K562 (cell line): ENCODE results near the gene ITPR1. TPM values are rescaled to one million over a fixed set of nuclear protein-coding genes. Genes with fewer than 3 reads are reported as not detected.

Experiments used
- ESRRB ChIP-seq: fragments of 250-450 bp; sonication (Bioruptor Pico); IDR thresholded peaks from 2 replicates; pipeline ENCODE4 v1.5.0; 2020; ENCODE audit warnings: mild to moderate bottlenecking, moderate library complexity, borderline replicate concordance
- FOXP1 ChIP-seq: sonication (generic); formaldehyde crosslinking; IDR thresholded peaks from 2 replicates; pipeline ENCODE4 v1.8.0; 2022; ENCODE audit warnings: mild to moderate bottlenecking, missing genetic modification reagents
- GTF2F1 ChIP-seq: IDR thresholded peaks from 2 replicates; pipeline ENCODE4 v1.6.1; 2011; ENCODE audit warnings: low read depth, low read length, improper control_type of control experiment
- HEY1 ChIP-seq: fragments of 250-450 bp; sonication (Bioruptor Pico); IDR thresholded peaks from 2 replicates; pipeline ENCODE4 v1.5.0; 2020; ENCODE audit warnings: mild to moderate bottlenecking, moderate library complexity, borderline replicate concordance
- KAT7 ChIP-seq: sonication (generic); formaldehyde crosslinking; IDR thresholded peaks from 2 replicates; pipeline ENCODE4 v1.8.0; 2022; ENCODE audit warnings: missing genetic modification reagents, mild to moderate bottlenecking, borderline replicate concordance
- MCM7 ChIP-seq, 2 experiments: fragments of 450-650 bp; IDR thresholded peaks; 2 replicates each; pipeline ENCODE4 v1.6.1; 2016 to 2018
- MTA1 ChIP-seq: fragments of 450-650 bp; IDR thresholded peaks from 2 replicates; pipeline ENCODE4 v1.6.1; 2017; ENCODE audit warnings: borderline replicate concordance
- NBN ChIP-seq: fragments of 450-650 bp; IDR thresholded peaks from 2 replicates; pipeline ENCODE4 v1.6.1; 2016; ENCODE audit warnings: low read depth, mild to moderate bottlenecking
- NCOA2 ChIP-seq, 2 experiments: fragments of 450-650 bp; IDR thresholded peaks; 2 replicates each; pipeline ENCODE4 v1.6.1; 2018; ENCODE audit warnings: mild to moderate bottlenecking in 2 of 2, moderate library complexity in 1 of 2; ENCODE audit not compliant: partially characterized antibody in 2 of 2
- TBP ChIP-seq: optimal IDR thresholded peaks from 2 replicates; pipeline ENCODE3; 2011; ENCODE audit warnings: low read depth, low read length, improper control_type of control experiment
- TCF3 ChIP-seq: sonication (generic); formaldehyde crosslinking; IDR thresholded peaks from 2 replicates; pipeline ENCODE4 v1.4.0; 2020; ENCODE audit warnings: mild to moderate bottlenecking, missing genetic modification reagents
- TCF7L2 ChIP-seq: fragments of 150-350 bp; IDR thresholded peaks from 2 replicates; pipeline ENCODE4 v1.6.1; 2016; ENCODE audit warnings: low read depth, mild to moderate bottlenecking, low read length, moderate library complexity
- TFAP4 ChIP-seq: sonication (generic); formaldehyde crosslinking; IDR thresholded peaks from 2 replicates; pipeline ENCODE4 v1.8.0; 2022; ENCODE audit warnings: missing genetic modification reagents, mild to moderate bottlenecking, moderate library complexity, borderline replicate concordance
- VEZF1 ChIP-seq: fragments of 200-800 bp; sonication (Bioruptor generic); IDR thresholded peaks from 2 replicates; pipeline ENCODE4 v1.6.1; 2017; ENCODE audit warnings: missing genetic modification characterization, missing compliant biosample characterization
- ZNF717 ChIP-seq: fragments of 250-450 bp; sonication (Bioruptor Pico); IDR thresholded peaks from 2 replicates; pipeline ENCODE4 v1.5.0; 2021
- polyA plus RNA-seq, 8 experiments: library from polyadenylated mRNA; depleted of rRNA in 4 of 8; stranded (reverse) in 5 of 8; unstranded in 3 of 8; fragments of >200 nt; fragmentation: Nextera tagmentation in 2 of 8; fragmentation: Illumina TruSeq in 1 of 8; extraction: Ambion mirVana in 2 of 8; extraction: Trizol in 1 of 8; gene quantifications; 2 replicates each; pipeline versions ENCODE4 v1.2.1 to v1.2.3, GENCODE V29; 2011 to 2014; ENCODE audit warnings: inconsistent platforms in 1 of 8, missing spikeins in 1 of 8
- total RNA-seq, 7 experiments: library from RNA; depleted of rRNA in 6 of 7; stranded (reverse); fragments of >200 nt in 6 of 7; fragmentation: Illumina TruSeq in 2 of 7; extraction: Trizol in 2 of 7; gene quantifications; 2 replicates each; pipeline versions ENCODE4 v1.2.1 to v1.2.3, GENCODE V29; 2011 to 2021; ENCODE audit warnings: low replicate concordance in 1 of 7
- TF ChIP-seq, protein P1 (sequence below): sonication (generic); formaldehyde crosslinking; IDR thresholded peaks from 2 replicates; pipeline ENCODE4 v1.8.1; 2023; ENCODE audit warnings: missing genetic modification reagents, mild to moderate bottlenecking, borderline replicate concordance
- TF ChIP-seq, protein P2 (sequence below): fragments of 250-450 bp; sonication (Bioruptor Pico); IDR thresholded peaks from 2 replicates; pipeline ENCODE4 v1.4.0; 2020; ENCODE audit warnings: mild to moderate bottlenecking, moderate library complexity

ITPR1 gene
- total and polyA plus RNA-seq, 9 of the 15 experiments (the other 6 are each of a cell fraction or from before 2014, with no cell fraction given), result 22.4 to 40.0 (median 27.4) TPM

- peak; percentile 48 for TF ChIP-seq TBP
- no peak for TF ChIP-seq TCF7L2
- no peak for TF ChIP-seq NCOA2 (IDR thresholded peaks at IDR 0.05; ENCODE audit: partially characterized antibody in 2 of 2)
- no peak for TF ChIP-seq MTA1
- TF ChIP-seq VEZF1, result no peak
- TF ChIP-seq TCF3, result no peak
- no peak for TF ChIP-seq HEY1
- TF ChIP-seq, protein P1, sequence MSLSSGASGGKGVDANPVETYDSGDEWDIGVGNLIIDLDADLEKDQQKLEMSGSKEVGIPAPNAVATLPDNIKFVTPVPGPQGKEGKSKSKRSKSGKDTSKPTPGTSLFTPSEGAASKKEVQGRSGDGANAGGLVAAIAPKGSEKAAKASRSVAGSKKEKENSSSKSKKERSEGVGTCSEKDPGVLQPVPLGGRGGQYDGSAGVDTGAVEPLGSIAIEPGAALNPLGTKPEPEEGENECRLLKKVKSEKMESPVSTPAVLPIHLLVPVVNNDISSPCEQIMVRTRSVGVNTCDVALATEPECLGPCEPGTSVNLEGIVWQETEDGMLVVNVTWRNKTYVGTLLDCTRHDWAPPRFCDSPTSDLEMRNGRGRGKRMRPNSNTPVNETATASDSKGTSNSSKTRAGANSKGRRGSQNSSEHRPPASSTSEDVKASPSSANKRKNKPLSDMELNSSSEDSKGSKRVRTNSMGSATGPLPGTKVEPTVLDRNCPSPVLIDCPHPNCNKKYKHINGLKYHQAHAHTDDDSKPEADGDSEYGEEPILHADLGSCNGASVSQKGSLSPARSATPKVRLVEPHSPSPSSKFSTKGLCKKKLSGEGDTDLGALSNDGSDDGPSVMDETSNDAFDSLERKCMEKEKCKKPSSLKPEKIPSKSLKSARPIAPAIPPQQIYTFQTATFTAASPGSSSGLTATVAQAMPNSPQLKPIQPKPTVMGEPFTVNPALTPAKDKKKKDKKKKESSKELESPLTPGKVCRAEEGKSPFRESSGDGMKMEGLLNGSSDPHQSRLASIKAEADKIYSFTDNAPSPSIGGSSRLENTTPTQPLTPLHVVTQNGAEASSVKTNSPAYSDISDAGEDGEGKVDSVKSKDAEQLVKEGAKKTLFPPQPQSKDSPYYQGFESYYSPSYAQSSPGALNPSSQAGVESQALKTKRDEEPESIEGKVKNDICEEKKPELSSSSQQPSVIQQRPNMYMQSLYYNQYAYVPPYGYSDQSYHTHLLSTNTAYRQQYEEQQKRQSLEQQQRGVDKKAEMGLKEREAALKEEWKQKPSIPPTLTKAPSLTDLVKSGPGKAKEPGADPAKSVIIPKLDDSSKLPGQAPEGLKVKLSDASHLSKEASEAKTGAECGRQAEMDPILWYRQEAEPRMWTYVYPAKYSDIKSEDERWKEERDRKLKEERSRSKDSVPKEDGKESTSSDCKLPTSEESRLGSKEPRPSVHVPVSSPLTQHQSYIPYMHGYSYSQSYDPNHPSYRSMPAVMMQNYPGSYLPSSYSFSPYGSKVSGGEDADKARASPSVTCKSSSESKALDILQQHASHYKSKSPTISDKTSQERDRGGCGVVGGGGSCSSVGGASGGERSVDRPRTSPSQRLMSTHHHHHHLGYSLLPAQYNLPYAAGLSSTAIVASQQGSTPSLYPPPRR, result no peak
- TF ChIP-seq MCM7 (IDR thresholded peaks at IDR 0.05), result no peak
- TF ChIP-seq KAT7, result no peak
- TF ChIP-seq, protein P2, sequence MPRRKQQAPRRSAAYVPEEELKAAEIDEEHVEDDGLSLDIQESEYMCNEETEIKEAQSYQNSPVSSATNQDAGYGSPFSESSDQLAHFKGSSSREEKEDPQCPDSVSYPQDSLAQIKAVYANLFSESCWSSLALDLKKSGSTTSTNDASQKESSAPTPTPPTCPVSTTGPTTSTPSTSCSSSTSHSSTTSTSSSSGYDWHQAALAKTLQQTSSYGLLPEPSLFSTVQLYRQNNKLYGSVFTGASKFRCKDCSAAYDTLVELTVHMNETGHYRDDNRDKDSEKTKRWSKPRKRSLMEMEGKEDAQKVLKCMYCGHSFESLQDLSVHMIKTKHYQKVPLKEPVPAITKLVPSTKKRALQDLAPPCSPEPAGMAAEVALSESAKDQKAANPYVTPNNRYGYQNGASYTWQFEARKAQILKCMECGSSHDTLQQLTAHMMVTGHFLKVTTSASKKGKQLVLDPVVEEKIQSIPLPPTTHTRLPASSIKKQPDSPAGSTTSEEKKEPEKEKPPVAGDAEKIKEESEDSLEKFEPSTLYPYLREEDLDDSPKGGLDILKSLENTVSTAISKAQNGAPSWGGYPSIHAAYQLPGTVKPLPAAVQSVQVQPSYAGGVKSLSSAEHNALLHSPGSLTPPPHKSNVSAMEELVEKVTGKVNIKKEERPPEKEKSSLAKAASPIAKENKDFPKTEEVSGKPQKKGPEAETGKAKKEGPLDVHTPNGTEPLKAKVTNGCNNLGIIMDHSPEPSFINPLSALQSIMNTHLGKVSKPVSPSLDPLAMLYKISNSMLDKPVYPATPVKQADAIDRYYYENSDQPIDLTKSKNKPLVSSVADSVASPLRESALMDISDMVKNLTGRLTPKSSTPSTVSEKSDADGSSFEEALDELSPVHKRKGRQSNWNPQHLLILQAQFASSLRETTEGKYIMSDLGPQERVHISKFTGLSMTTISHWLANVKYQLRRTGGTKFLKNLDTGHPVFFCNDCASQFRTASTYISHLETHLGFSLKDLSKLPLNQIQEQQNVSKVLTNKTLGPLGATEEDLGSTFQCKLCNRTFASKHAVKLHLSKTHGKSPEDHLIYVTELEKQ (CRISPR knock-in tag), result peak; percentile 43; the same call in 1 of the 2 replicates
- 0 out of 2 replicates have a peak, but pooled peaks have one; percentile 21 for TF ChIP-seq NBN
- no peak for TF ChIP-seq ESRRB (CRISPR knock-in tag)
- TF ChIP-seq GTF2F1, result no peak
- TF ChIP-seq FOXP1, result no peak; the same call in 1 of the 2 replicates
- TF ChIP-seq TFAP4, result no peak
- no peak for TF ChIP-seq ZNF717 (CRISPR knock-in tag)
Measured at GRCh38 chr3:4814904-4815574, 321.9 kb downstream of the ITPR1 start (continued).
